GM23338 (cell line): ENCODE measurements around the gene SLC16A12. TPM values are rescaled to one million over a fixed set of nuclear protein-coding genes. Genes with fewer than 3 reads are reported as not detected.

Experiments used
- ATAC-seq: fragments of 200-7000 bp; cut with Tn5 transposase; 3 replicates; pipeline ENCODE4 v1.9.1; 2020
- DNase-seq: peaks from one replicate; pipeline ENCODE4 v3.0.0-alpha.2; 2015; ENCODE audit warnings: low spot score
- H2AFZ ChIP-seq: fragments of 200-600 bp; sonication (generic); 2 replicates; pipeline ENCODE4 v1.8.0; 2016; ENCODE audit warnings: antibody characterized with exemption, mild to moderate bottlenecking, moderate library complexity
- H3F3A ChIP-seq: fragments of 200-600 bp; sonication (generic); replicated peaks from 2 replicates; pipeline ENCODE4 v1.8.0; 2017; ENCODE audit warnings: antibody characterized with exemption, mixed run types, low read depth
- H3K27ac ChIP-seq: fragments of 200-600 bp; sonication (generic); 2 replicates; pipeline ENCODE4 v1.6.1; 2016; ENCODE audit warnings: low read depth
- H3K27me3 ChIP-seq: fragments of 200-600 bp; sonication (generic); 2 replicates; pipeline ENCODE4 v1.8.0; 2016; ENCODE audit warnings: mild to moderate bottlenecking, mixed run types, moderate library complexity; ENCODE audit not compliant: insufficient read depth
- H3K36me3 ChIP-seq: fragments of 200-600 bp; sonication (generic); 2 replicates; pipeline ENCODE4 v1.8.0; 2016; ENCODE audit warnings: mild to moderate bottlenecking; ENCODE audit not compliant: insufficient read depth
- H3K4me1 ChIP-seq: fragments of 200-600 bp; sonication (generic); 2 replicates; pipeline ENCODE4 v1.8.0; 2016; ENCODE audit warnings: mild to moderate bottlenecking, moderate library complexity; ENCODE audit not compliant: insufficient read depth
- H3K4me2 ChIP-seq: fragments of 200-600 bp; sonication (generic); 2 replicates; pipeline ENCODE4 v1.7.1; 2017; ENCODE audit warnings: mixed run types
- H3K4me3 ChIP-seq: fragments of 200-600 bp; sonication (generic); 2 replicates; pipeline ENCODE4 v1.6.1; 2016; ENCODE audit warnings: mixed run types
- H3K79me2 ChIP-seq: fragments of 200-600 bp; sonication (generic); replicated peaks from 2 replicates; pipeline ENCODE4 v1.8.0; 2017; ENCODE audit warnings: mild to moderate bottlenecking; ENCODE audit not compliant: insufficient read depth
- H3K9me2 ChIP-seq: fragments of 200-600 bp; sonication (generic); 2 replicates; pipeline ENCODE4 v1.8.0; 2017; ENCODE audit not compliant: insufficient read depth
- H4K20me1 ChIP-seq: fragments of 200-600 bp; sonication (generic); replicated peaks from 2 replicates; pipeline ENCODE4 v1.8.0; 2017; ENCODE audit warnings: mild to moderate bottlenecking; ENCODE audit not compliant: insufficient read depth
- H3K27ac Mint-ChIP-seq: 2 replicates; pipeline ENCODE4 v1.8.0; 2020; ENCODE audit warnings: inconsistent platforms, mild to moderate bottlenecking, moderate library complexity, mixed read lengths
- H3K27me3 Mint-ChIP-seq: 3 replicates; pipeline ENCODE4 v1.8.0; 2022; ENCODE audit warnings: low read depth, mild to moderate bottlenecking, moderate library complexity, mixed read lengths, inconsistent platforms; ENCODE audit not compliant: insufficient read depth, poor library complexity
- H3K36me3 Mint-ChIP-seq: 3 replicates; pipeline ENCODE4 v1.8.0; 2021; ENCODE audit warnings: low read depth, mild to moderate bottlenecking, inconsistent platforms, moderate library complexity, mixed read lengths
- H3K4me1 Mint-ChIP-seq: 3 replicates; pipeline ENCODE4 v1.8.0; 2020; ENCODE audit warnings: mild to moderate bottlenecking, inconsistent platforms, mixed read lengths
- H3K4me3 Mint-ChIP-seq: 3 replicates; pipeline ENCODE4 v1.8.0; 2021; ENCODE audit warnings: moderate library complexity, mild to moderate bottlenecking, inconsistent platforms, mixed read lengths
- H3K9me3 Mint-ChIP-seq: 3 replicates; pipeline ENCODE4 v1.8.0; 2020; ENCODE audit warnings: moderate library complexity, mild to moderate bottlenecking, inconsistent platforms, mixed read lengths
- CREB1 ChIP-seq: fragments of 250-450 bp; sonication (Bioruptor Pico); IDR thresholded peaks from 2 replicates; pipeline ENCODE4 v1.5.0; 2020; ENCODE audit warnings: low read depth, mild to moderate bottlenecking, moderate library complexity
- CTCF ChIP-seq, 2 experiments: fragments of 200-600 bp in 1 of 2; sonication (generic) in 1 of 2; conservative IDR thresholded peaks; 2 replicates each; pipeline versions ENCODE4 v1.5.1 to v1.6.1; 2016 to 2017; ENCODE audit warnings: antibody characterized with exemption in 2 of 2, low read depth in 2 of 2, mild to moderate bottlenecking in 2 of 2, moderate library complexity in 1 of 2
- EZH2 ChIP-seq: fragments of 200-600 bp; sonication (generic); IDR thresholded peaks from one replicate; pipeline ENCODE4 v1.8.0; 2017; ENCODE audit warnings: antibody characterized with exemption, mild to moderate bottlenecking, low read depth; ENCODE audit not compliant: unreplicated experiment
- EZH2phosphoT487 ChIP-seq: fragments of 200-600 bp; sonication (generic); IDR thresholded peaks from one replicate; pipeline ENCODE4 v1.8.1; 2018; ENCODE audit warnings: antibody characterized with exemption; ENCODE audit not compliant: unreplicated experiment
- JUNB ChIP-seq: IDR thresholded peaks from one replicate; pipeline ENCODE4 v1.6.1; 2016; ENCODE audit warnings: antibody characterized with exemption; ENCODE audit not compliant: unreplicated experiment
- NANOG ChIP-seq: IDR thresholded peaks from 2 replicates; pipeline ENCODE4 v1.6.1; 2016; ENCODE audit warnings: antibody characterized with exemption, borderline replicate concordance
- POLR2AphosphoS5 ChIP-seq: IDR thresholded peaks from 2 replicates; pipeline ENCODE4 v1.6.1; 2016; ENCODE audit warnings: antibody characterized with exemption, low read depth
- REST ChIP-seq: IDR thresholded peaks from one replicate; pipeline ENCODE4 v1.6.1; 2018; ENCODE audit warnings: antibody characterized with exemption; ENCODE audit not compliant: unreplicated experiment
- STAT1 ChIP-seq: IDR thresholded peaks from one replicate; pipeline ENCODE4 v1.6.1; 2016; ENCODE audit warnings: antibody characterized with exemption; ENCODE audit not compliant: unreplicated experiment
- ZNF114 ChIP-seq: fragments of 250-450 bp; sonication (Bioruptor Pico); IDR thresholded peaks from 2 replicates; pipeline ENCODE4 v1.5.0; 2020; ENCODE audit warnings: mild to moderate bottlenecking, moderate library complexity
- ZNF331 ChIP-seq: fragments of 250-450 bp; sonication (Bioruptor Pico); IDR thresholded peaks from 2 replicates; pipeline ENCODE4 v1.5.0; 2020; ENCODE audit warnings: low read depth, mild to moderate bottlenecking, moderate library complexity
- polyA plus RNA-seq: library from polyadenylated mRNA; unstranded; fragments of >200 nt; fragmentation: Nextera tagmentation; extraction: Ambion mirVana; gene quantifications from 2 replicates; pipeline ENCODE4 v1.2.1, GENCODE V29; 2016
- total RNA-seq: library from RNA; depleted of rRNA; stranded (reverse); fragments of >200 nt; shearing (Covaris generic); gene quantifications from 2 replicates; pipeline ENCODE4 v1.2.3, GENCODE V29; 2014
- TF ChIP-seq, protein P1 (sequence below): fragments of 250-450 bp; sonication (Bioruptor Pico); IDR thresholded peaks from 2 replicates; pipeline ENCODE4 v1.5.0; 2020; ENCODE audit warnings: mild to moderate bottlenecking, moderate library complexity
- TF ChIP-seq, protein P2 (sequence below): IDR thresholded peaks from 2 replicates; pipeline ENCODE4 v1.6.1; 2016; ENCODE audit warnings: antibody characterized with exemption

Gene SLC16A12
- total and polyA plus RNA-seq, 2 experiments from 2014 or later: 0.84 to 2.0 TPM

DNA sequence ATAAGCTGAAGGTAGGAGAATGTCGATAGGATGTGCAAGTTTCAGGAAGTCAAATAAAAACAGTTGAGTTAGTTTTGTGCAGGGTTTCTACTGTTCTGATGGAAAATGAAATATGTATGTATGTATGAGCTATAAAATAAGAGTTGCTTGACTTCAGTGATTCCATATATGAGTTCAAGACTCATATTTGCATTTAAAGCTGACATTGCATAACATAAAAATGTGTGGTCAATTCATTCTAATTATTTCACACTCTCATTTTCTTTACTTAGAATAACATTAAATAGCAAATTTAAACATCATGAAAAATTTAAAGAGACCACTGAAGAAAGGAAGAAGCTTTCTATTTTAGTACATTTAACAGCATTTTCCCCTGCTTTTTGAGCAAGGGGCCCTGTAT, 83.2 kb downstream of the SLC16A12 start:
- peaks cover 3% of the 10 kb centered on the region for H3K27me3 Mint-ChIP-seq
- Histone ChIP-seq H4K20me1 (no peaks in the 10 kb centered on the region), H3K27ac (no peak overlapping the region), H3K36me3 (no peaks in the 10 kb centered on the region), H3K9me2 (no peaks in the 10 kb centered on the region), H3K27me3 (no peaks in the 10 kb centered on the region), H3K4me3 (no peak overlapping the region), H3K4me1 (no peaks in the 10 kb centered on the region), H3K79me2 (no peaks in the 10 kb centered on the region), H3F3A (no peaks in the 10 kb centered on the region), H3K4me2 (no peak overlapping the region), H2AFZ (no peak overlapping the region)
- ATAC-seq (no peak), DNase-seq (no peak)
- peaks cover under 1% of the 10 kb centered on the region; the same call in 2 of the 3 replicates for H3K9me3 Mint-ChIP-seq
- TF ChIP-seq REST (no peak), JUNB (no peak), STAT1 (no peak), ZNF114 (CRISPR knock-in tag) (no peak), ZNF331 (CRISPR knock-in tag) (no peak), CREB1 (no peak), EZH2phosphoT487 (no peak), EZH2 (no peak), CTCF (conservative IDR thresholded peaks at IDR 0.05; ENCODE audit: low read depth in 2 of 2) (no peak), POLR2AphosphoS5 (no peak), NANOG (no peak)
- TF ChIP-seq, protein P1, sequence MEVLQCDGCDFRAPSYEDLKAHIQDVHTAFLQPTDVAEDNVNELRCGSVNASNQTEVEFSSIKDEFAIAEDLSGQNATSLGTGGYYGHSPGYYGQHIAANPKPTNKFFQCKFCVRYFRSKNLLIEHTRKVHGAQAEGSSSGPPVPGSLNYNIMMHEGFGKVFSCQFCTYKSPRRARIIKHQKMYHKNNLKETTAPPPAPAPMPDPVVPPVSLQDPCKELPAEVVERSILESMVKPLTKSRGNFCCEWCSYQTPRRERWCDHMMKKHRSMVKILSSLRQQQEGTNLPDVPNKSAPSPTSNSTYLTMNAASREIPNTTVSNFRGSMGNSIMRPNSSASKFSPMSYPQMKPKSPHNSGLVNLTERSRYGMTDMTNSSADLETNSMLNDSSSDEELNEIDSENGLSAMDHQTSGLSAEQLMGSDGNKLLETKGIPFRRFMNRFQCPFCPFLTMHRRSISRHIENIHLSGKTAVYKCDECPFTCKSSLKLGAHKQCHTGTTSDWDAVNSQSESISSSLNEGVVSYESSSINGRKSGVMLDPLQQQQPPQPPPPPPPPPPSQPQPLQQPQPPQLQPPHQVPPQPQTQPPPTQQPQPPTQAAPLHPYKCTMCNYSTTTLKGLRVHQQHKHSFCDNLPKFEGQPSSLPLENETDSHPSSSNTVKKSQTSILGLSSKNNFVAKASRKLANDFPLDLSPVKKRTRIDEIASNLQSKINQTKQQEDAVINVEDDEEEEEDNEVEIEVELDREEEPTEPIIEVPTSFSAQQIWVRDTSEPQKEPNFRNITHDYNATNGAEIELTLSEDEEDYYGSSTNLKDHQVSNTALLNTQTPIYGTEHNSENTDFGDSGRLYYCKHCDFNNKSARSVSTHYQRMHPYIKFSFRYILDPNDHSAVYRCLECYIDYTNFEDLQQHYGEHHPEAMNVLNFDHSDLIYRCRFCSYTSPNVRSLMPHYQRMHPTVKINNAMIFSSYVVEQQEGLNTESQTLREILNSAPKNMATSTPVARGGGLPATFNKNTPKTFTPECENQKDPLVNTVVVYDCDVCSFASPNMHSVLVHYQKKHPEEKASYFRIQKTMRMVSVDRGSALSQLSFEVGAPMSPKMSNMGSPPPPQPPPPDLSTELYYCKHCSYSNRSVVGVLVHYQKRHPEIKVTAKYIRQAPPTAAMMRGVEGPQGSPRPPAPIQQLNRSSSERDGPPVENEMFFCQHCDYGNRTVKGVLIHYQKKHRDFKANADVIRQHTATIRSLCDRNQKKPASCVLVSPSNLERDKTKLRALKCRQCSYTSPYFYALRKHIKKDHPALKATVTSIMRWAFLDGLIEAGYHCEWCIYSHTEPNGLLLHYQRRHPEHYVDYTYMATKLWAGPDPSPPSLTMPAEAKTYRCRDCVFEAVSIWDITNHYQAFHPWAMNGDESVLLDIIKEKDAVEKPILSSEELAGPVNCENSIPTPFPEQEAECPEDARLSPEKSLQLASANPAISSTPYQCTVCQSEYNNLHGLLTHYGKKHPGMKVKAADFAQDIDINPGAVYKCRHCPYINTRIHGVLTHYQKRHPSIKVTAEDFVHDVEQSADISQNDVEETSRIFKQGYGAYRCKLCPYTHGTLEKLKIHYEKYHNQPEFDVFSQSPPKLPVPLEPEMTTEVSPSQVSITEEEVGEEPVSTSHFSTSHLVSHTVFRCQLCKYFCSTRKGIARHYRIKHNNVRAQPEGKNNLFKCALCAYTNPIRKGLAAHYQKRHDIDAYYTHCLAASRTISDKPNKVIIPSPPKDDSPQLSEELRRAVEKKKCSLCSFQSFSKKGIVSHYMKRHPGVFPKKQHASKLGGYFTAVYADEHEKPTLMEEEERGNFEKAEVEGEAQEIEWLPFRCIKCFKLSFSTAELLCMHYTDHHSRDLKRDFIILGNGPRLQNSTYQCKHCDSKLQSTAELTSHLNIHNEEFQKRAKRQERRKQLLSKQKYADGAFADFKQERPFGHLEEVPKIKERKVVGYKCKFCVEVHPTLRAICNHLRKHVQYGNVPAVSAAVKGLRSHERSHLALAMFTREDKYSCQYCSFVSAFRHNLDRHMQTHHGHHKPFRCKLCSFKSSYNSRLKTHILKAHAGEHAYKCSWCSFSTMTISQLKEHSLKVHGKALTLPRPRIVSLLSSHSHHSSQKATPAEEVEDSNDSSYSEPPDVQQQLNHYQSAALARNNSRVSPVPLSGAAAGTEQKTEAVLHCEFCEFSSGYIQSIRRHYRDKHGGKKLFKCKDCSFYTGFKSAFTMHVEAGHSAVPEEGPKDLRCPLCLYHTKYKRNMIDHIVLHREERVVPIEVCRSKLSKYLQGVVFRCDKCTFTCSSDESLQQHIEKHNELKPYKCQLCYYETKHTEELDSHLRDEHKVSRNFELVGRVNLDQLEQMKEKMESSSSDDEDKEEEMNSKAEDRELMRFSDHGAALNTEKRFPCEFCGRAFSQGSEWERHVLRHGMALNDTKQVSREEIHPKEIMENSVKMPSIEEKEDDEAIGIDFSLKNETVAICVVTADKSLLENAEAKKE (CRISPR knock-in tag): no peak
- TF ChIP-seq, protein P2, sequence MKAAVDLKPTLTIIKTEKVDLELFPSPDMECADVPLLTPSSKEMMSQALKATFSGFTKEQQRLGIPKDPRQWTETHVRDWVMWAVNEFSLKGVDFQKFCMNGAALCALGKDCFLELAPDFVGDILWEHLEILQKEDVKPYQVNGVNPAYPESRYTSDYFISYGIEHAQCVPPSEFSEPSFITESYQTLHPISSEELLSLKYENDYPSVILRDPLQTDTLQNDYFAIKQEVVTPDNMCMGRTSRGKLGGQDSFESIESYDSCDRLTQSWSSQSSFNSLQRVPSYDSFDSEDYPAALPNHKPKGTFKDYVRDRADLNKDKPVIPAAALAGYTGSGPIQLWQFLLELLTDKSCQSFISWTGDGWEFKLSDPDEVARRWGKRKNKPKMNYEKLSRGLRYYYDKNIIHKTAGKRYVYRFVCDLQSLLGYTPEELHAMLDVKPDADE: no peak
- no peak overlapping the region for H3K4me3 Mint-ChIP-seq
- peaks cover 5% of the 10 kb centered on the region; the same call in 1 of the 3 replicates for H3K4me1 Mint-ChIP-seq
- H3K36me3 Mint-ChIP-seq: no peaks in the 10 kb centered on the region
- no peak overlapping the region for H3K27ac Mint-ChIP-seq
